Measurements from ENCODE around the gene DOP1A.
A peak's percentile ranks its signal among the peaks of the same experiment; 100 is the strongest.

Gene DOP1A

GRCh38 chr6:83061190-83061589 is 6.3 kb upstream of the DOP1A start:
- TF ChIP-seq, protein P1, sequence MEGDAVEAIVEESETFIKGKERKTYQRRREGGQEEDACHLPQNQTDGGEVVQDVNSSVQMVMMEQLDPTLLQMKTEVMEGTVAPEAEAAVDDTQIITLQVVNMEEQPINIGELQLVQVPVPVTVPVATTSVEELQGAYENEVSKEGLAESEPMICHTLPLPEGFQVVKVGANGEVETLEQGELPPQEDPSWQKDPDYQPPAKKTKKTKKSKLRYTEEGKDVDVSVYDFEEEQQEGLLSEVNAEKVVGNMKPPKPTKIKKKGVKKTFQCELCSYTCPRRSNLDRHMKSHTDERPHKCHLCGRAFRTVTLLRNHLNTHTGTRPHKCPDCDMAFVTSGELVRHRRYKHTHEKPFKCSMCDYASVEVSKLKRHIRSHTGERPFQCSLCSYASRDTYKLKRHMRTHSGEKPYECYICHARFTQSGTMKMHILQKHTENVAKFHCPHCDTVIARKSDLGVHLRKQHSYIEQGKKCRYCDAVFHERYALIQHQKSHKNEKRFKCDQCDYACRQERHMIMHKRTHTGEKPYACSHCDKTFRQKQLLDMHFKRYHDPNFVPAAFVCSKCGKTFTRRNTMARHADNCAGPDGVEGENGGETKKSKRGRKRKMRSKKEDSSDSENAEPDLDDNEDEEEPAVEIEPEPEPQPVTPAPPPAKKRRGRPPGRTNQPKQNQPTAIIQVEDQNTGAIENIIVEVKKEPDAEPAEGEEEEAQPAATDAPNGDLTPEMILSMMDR (conservative IDR thresholded peaks at IDR 0.05; ENCODE audit: low read length) = no peak
- H3K4me3 ChIP-seq (ENCODE audit: low read length) = no peak overlapping the region
- peak; percentile 19 for DNase-seq (ENCODE audit: low read depth)

DNA sequence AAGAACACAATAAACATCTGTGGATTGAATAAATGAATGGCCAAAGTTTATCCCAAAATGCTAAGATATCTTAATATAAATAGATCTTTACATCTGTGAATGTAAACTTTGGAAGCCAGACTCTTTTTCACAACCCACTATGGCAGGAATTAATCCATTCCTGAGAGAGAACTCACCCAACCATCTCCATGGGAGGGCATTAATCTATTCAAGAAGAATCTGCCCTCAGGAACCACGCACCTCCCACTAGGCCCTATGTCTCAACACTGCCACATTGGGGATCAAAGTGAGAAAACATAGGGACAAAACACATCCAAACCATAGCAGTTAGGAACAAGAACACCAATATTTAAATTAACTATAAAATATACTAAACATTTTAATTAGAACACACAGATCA is 5.2 kb upstream of the DOP1A start:
- DNase-seq (ENCODE audit: low read depth) = peak; percentile 65
- TF ChIP-seq, protein P1 (conservative IDR thresholded peaks at IDR 0.05; ENCODE audit: low read length) = no peak
- no peak overlapping the region for H3K4me3 ChIP-seq (ENCODE audit: low read length)

DNA sequence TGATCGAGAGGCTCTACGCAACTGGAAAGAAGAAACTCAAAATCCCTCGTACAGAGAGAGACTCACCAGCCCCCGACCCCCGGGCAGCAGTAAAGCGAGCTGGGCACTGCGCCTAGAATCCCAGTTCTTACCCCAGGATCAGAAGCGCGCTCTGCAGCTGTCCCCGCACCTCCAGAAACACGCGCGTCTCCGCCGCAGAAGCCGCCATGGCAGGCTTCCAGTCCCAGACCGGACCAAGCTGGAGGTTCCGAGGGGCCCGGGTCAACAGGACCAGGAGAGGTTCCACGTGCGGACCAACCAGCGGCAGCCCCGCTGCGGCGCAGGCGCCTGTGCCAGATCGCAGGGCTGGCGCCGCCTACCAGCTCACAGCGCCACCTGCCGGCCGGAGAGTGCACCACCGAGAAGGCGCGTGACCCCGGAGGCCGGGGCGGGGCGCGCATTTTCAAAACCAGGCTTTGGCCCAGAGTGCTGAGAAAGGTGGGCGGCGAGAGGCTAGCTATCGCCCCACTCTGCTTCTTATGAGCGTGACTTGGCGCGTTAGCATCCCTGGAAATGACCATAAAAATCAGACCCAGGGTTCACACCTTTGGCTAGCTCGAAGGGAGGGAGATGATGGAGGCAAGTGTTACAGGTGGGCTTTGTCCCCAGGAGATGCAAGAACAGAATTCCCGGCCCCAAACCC is 1.8 kb upstream of the DOP1A start, which contains the start of gene UBE3D:
TSS of gene UBE3D (minus strand) at position 331 of the 682 bp plus-strand sequence. CDS start at position 208, 123 bp downstream.
- peak; percentile 74 for DNase-seq (ENCODE audit: low read depth)
- peak within 1 kb of the TSS; percentile 83 for H3K4me3 ChIP-seq (ENCODE audit: low read length)
- TF ChIP-seq, protein P1 (conservative IDR thresholded peaks at IDR 0.05; ENCODE audit: low read length) = peak; percentile 67

- TF ChIP-seq, protein P1 (conservative IDR thresholded peaks at IDR 0.05; ENCODE audit: low read length) = no peak
Observed at GRCh38 chr6:83068616-83069015, 1.1 kb downstream of the DOP1A start.

DNA sequence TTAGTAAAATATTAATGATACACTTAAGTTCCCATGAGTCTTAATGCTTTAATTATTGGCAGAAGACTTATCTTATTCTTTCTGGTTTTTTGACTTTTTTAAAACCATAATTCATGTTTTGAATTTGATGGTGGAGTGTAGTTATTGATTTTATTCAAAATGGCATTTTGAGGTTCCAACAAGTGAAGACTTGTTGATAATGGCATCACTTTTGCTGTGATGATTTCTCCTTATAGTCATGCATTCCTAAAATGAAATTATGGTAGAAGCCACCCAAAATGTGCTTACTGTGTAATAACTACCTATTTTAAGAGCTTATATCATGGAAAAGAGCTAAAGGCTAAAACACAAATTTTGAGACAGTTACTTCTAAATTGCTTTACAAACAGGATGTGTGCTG is 2.2 kb downstream of the DOP1A start:
- no peak overlapping the region for H3K4me3 ChIP-seq (ENCODE audit: low read length)
- no peak for DNase-seq (ENCODE audit: low read depth)

More at GRCh38 chr6:83068616-83069015, 1.1 kb downstream of the DOP1A start:
- no peak for DNase-seq (ENCODE audit: low read depth)
- H3K4me3 ChIP-seq (ENCODE audit: low read length) = peak overlapping the region; percentile 85

DNA sequence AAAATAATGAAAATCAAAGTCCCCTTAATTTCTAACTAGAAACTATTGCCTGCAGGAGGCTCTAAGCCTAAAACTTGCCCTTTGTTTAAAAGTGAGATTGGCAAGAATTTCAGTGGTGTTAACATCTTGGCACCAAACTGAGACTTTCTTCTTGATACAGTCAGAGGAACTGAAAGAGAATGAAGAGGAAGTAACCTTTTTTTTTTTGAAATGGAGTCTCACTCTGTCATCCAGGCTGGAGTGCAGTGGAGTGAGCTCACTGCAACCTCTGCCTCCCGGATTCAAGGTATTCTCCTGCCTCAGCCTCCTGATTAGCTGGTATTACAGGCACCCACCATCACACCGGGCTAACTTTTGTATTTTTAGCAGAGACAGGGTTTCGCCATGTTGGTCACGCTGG is 3.6 kb downstream of the DOP1A start:
- H3K4me3 ChIP-seq (ENCODE audit: low read length) = no peak overlapping the region
- TF ChIP-seq, protein P1 (conservative IDR thresholded peaks at IDR 0.05; ENCODE audit: low read length) = no peak
- peak; percentile 16 for DNase-seq (ENCODE audit: low read depth)

More for the DNA sequence above, 2.2 kb downstream of the DOP1A start:
- TF ChIP-seq, protein P1 (conservative IDR thresholded peaks at IDR 0.05; ENCODE audit: low read length) = no peak

DNA sequence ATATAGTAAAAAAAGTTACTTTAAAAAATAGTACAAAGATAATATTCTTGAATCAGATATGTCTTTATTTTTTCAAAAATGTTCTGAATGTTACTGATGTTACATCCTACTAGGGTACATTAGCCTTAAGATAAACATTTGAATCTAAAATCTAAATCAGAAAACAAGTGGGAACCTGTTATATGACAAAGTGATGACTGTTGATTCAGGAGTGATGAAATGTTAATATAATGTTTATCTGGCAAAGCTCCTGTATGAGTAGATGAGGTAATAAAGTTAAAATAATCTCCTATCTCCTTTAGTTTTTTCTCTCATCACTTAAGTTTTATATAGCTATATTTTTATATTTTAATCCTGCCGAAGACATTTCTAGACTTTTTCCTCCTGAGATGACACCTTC is 4.2 kb downstream of the DOP1A start:
- H3K4me3 ChIP-seq (ENCODE audit: low read length) = no peak overlapping the region
- TF ChIP-seq, protein P1 (conservative IDR thresholded peaks at IDR 0.05; ENCODE audit: low read length) = no peak
- no peak for DNase-seq (ENCODE audit: low read depth)

All from AG10803 (cell line).